ENCODE measurements around the gene OTULIN. TPM values are rescaled to one million over a fixed set of nuclear protein-coding genes. Genes with fewer than 3 reads are reported as not detected.

Gene OTULIN
- total and polyA plus RNA-seq, 2 of the 8 experiments (the other 6 are each of a cell fraction or from before 2014, with no cell fraction given) = 5.2 to 34.8 TPM

DNA sequence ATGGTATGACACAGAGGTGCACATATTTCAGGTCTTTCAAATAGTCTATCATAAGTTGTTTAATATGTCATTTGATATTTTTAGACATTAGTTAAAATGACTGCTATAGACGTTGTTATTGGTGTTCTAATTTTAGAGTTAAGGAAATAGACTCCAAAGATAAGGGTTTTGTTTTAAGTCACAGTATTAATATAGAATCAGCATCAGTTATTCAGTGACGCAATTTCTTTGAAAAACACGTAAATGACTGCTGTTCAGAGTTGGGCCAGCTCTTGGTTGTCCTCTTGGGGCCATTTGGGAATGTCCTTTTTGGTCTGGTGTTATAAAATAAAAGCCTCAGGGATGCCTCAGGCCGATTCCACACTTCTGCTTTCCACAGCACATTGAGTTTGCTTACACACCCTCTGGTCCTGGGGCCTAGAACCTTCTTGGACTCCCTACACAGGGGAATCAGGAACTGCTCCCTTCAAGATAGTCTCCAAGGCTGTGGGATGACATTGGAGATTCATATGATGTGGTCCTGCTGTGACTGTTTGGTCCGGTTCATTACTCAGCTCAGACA, 14.3 kb downstream of the OTULIN start (continued):
- TF ChIP-seq, protein P1, sequence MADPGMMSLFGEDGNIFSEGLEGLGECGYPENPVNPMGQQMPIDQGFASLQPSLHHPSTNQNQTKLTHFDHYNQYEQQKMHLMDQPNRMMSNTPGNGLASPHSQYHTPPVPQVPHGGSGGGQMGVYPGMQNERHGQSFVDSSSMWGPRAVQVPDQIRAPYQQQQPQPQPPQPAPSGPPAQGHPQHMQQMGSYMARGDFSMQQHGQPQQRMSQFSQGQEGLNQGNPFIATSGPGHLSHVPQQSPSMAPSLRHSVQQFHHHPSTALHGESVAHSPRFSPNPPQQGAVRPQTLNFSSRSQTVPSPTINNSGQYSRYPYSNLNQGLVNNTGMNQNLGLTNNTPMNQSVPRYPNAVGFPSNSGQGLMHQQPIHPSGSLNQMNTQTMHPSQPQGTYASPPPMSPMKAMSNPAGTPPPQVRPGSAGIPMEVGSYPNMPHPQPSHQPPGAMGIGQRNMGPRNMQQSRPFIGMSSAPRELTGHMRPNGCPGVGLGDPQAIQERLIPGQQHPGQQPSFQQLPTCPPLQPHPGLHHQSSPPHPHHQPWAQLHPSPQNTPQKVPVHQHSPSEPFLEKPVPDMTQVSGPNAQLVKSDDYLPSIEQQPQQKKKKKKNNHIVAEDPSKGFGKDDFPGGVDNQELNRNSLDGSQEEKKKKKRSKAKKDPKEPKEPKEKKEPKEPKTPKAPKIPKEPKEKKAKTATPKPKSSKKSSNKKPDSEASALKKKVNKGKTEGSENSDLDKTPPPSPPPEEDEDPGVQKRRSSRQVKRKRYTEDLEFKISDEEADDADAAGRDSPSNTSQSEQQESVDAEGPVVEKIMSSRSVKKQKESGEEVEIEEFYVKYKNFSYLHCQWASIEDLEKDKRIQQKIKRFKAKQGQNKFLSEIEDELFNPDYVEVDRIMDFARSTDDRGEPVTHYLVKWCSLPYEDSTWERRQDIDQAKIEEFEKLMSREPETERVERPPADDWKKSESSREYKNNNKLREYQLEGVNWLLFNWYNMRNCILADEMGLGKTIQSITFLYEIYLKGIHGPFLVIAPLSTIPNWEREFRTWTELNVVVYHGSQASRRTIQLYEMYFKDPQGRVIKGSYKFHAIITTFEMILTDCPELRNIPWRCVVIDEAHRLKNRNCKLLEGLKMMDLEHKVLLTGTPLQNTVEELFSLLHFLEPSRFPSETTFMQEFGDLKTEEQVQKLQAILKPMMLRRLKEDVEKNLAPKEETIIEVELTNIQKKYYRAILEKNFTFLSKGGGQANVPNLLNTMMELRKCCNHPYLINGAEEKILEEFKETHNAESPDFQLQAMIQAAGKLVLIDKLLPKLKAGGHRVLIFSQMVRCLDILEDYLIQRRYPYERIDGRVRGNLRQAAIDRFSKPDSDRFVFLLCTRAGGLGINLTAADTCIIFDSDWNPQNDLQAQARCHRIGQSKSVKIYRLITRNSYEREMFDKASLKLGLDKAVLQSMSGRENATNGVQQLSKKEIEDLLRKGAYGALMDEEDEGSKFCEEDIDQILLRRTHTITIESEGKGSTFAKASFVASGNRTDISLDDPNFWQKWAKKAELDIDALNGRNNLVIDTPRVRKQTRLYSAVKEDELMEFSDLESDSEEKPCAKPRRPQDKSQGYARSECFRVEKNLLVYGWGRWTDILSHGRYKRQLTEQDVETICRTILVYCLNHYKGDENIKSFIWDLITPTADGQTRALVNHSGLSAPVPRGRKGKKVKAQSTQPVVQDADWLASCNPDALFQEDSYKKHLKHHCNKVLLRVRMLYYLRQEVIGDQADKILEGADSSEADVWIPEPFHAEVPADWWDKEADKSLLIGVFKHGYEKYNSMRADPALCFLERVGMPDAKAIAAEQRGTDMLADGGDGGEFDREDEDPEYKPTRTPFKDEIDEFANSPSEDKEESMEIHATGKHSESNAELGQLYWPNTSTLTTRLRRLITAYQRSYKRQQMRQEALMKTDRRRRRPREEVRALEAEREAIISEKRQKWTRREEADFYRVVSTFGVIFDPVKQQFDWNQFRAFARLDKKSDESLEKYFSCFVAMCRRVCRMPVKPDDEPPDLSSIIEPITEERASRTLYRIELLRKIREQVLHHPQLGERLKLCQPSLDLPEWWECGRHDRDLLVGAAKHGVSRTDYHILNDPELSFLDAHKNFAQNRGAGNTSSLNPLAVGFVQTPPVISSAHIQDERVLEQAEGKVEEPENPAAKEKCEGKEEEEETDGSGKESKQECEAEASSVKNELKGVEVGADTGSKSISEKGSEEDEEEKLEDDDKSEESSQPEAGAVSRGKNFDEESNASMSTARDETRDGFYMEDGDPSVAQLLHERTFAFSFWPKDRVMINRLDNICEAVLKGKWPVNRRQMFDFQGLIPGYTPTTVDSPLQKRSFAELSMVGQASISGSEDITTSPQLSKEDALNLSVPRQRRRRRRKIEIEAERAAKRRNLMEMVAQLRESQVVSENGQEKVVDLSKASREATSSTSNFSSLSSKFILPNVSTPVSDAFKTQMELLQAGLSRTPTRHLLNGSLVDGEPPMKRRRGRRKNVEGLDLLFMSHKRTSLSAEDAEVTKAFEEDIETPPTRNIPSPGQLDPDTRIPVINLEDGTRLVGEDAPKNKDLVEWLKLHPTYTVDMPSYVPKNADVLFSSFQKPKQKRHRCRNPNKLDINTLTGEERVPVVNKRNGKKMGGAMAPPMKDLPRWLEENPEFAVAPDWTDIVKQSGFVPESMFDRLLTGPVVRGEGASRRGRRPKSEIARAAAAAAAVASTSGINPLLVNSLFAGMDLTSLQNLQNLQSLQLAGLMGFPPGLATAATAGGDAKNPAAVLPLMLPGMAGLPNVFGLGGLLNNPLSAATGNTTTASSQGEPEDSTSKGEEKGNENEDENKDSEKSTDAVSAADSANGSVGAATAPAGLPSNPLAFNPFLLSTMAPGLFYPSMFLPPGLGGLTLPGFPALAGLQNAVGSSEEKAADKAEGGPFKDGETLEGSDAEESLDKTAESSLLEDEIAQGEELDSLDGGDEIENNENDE (IDR thresholded peaks at IDR 0.05; ENCODE audit: insufficient replicate concordance, low read length) = no peak
- TF ChIP-seq, protein P2, sequence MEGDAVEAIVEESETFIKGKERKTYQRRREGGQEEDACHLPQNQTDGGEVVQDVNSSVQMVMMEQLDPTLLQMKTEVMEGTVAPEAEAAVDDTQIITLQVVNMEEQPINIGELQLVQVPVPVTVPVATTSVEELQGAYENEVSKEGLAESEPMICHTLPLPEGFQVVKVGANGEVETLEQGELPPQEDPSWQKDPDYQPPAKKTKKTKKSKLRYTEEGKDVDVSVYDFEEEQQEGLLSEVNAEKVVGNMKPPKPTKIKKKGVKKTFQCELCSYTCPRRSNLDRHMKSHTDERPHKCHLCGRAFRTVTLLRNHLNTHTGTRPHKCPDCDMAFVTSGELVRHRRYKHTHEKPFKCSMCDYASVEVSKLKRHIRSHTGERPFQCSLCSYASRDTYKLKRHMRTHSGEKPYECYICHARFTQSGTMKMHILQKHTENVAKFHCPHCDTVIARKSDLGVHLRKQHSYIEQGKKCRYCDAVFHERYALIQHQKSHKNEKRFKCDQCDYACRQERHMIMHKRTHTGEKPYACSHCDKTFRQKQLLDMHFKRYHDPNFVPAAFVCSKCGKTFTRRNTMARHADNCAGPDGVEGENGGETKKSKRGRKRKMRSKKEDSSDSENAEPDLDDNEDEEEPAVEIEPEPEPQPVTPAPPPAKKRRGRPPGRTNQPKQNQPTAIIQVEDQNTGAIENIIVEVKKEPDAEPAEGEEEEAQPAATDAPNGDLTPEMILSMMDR (IDR thresholded peaks at IDR 0.05; ENCODE audit: control extremely low read depth in 1 of 3, insufficient read depth in 1 of 3, low read depth in 1 of 3, low read length in 3 of 3) = no peak
- TF ChIP-seq CHD2 (IDR thresholded peaks at IDR 0.05; ENCODE audit: low read length) = no peak
- no peak for TF ChIP-seq RAD21 (IDR thresholded peaks at IDR 0.05 in 1 of 2, conservative IDR thresholded peaks at IDR 0.05 in 1 of 2; ENCODE audit: low read depth in 2 of 2, low read length in 2 of 2)
- TF ChIP-seq SRF (IDR thresholded peaks at IDR 0.05; ENCODE audit: low read depth, low read length) = no peak
